ENCODE results near the gene GRK3.
"Not testable (repeated sequence)": the region's sequence is repeated elsewhere in the genome, so short reads cannot be mapped to it uniquely, and the experiment has no call there.

Gene GRK3

GRCh38 chr22:25574736-25575135, 10.3 kb downstream of the GRK3 start:
- DNase-seq, result no peak

DNA sequence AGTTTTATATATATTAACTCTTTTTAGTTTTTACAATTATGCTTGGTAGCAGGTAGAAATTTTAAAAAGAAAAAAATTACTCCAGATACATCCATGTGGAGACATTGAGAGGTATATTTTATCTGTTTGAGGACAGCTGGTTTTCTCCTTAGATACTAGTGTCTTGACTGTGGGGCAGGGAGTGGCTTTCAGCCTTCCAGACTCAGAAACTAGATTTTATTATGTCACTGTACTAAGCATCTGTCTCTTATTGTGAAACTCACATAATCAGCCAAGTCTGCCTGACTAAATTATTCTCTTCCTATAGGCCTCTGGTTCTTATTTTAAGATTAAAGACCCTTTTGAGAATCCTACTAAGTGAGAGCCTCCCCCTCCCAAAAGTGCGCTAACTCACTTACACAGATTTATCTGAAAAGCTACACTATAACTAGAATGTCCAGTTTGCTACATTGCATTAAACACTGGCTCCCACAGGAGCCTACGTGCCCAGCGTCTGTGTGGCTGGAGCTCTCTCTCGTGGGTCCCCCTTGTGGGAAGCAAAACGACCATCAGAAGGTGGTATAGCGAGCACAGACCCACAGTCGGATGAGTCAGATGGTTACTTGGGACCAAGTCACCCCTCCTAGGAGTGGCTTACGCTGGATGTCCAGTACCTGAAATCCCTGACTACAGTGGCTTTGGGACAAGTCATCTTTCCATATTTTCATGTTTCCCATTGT, 11.4 kb downstream of the GRK3 start:
- DNase-seq, result not testable (repeated sequence)

DNA sequence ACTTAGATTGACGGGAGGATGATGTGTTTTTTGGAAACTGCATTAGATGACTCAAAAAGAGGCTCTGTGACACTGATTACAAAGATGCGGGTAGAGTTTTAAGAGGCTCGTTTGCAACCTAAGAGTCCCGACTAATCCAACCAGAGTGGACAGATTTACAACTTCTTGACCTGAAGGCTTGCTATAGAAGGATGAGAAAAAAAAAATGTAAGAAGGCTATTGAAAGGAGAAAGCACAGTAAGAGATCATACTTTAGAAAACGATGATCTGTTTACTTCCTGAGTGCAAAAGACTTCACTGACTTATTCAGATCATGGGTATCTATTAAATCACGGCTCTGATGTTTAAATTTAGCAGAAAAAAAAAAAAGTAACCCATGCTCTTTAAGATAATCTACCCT, 17.0 kb downstream of the GRK3 start:
- DNase-seq, result not testable (repeated sequence)

DNA sequence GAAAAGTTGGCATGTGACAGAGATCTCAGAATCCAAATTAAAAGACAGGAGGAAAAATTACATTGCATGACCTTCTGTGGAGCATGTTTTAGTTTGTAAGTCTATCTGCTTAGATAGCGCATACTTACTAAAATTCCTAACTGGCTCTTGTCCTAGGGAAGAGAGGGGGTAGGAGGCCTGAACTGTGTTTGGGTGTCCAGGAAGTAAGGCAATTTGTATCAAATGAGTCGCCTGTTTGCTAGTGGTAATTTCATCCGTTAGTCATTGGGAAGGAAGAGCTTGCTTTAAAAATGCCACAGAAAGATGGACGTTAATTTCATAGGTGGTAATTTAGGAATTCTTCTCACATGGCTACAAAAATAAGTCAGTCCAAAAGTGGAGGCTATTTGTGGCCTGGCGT, 18.5 kb downstream of the GRK3 start:
- no peak for DNase-seq

DNA sequence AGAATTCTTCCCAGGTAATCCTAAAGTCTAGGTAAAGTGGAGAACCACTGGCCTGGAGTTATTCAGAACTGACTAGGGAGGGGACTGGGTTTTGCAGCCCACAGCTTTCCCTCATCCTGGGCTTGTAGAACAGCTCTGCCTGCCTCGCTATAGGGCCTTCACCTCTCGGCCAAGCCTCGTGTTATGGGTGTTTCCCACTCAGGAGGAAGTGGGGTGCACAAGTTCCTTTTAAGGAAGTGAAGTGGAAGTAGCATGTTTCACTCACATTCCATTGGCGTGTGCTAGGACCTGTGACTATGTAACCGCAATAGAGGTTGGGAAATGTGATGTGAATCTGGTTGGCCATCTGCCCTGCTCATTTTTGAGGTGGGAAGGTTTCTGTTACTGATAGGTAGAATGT, 20.5 kb downstream of the GRK3 start:
- not testable (repeated sequence) for DNase-seq

DNA sequence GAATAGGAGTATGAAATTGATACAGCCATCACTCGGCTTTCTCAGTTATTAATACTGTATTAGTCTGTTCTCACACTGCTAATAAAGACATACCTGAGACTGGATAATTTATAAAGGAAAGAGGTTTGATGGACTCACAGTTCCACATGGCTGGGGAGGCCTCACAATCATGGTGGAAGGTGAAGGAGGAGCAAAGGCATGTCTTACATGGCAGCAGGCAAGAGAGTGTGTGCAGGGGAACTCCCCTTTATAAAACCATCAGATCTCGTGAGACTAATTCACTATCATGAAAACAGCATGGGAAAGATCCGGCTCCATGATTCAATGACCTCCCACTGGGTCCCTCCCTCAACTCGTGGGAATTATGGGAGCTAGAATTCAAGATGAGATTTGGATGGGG, 25.2 kb downstream of the GRK3 start:
- DNase-seq, result not testable (repeated sequence)

GRCh38 chr22:25593323-25593722, 28.8 kb downstream of the GRK3 start:
- not testable (repeated sequence) for DNase-seq

GRCh38 chr22:25598609-25599008, 34.1 kb downstream of the GRK3 start:
- DNase-seq, result no peak

- no peak for DNase-seq
Observed at GRCh38 chr22:25602445-25602844, 38.0 kb downstream of the GRK3 start.

GRCh38 chr22:25602916-25603315, 38.4 kb downstream of the GRK3 start:
- no peak for DNase-seq

DNA sequence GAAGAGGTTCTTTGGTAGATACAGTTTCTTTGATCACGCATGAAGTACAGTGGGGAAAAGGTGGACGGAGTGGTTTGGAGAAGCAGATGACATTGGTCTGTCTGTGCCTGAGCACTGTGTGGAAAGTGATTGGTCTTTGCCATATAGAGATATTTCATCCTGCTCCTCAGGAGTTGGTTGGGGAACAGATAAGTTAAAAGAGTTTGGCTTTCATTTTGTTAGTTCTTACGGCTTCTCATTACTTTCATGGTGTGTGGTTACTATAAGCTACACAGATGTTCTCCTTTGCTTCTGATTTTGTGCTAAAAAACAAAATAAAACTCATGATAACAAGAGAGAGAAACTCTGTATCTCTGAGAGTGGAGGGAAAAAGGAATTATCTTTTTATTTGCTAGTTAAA, 40.7 kb downstream of the GRK3 start:
- DNase-seq, result not testable (repeated sequence)

- not testable (repeated sequence) for DNase-seq
Observed at GRCh38 chr22:25605565-25605964, 41.1 kb downstream of the GRK3 start.

DNA sequence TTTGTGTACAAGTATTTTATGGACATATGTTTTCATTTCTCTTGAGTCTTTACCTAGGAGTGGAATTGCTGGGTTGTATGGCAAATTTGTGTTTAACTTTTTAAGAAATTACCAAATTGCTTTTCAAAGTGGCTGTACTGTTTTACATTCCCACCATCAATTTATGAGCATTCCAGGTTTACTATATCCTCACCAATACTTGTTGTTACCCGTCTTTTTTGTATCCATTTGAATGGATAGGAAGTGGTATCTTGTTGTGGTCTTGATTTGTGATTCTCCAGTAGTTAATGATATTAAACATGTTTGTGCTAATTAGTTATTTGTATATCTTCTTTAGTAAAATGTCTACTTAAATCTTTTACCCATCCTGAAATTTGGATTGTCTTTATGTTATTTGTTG, 46.8 kb downstream of the GRK3 start:
- not testable (repeated sequence) for DNase-seq

DNA sequence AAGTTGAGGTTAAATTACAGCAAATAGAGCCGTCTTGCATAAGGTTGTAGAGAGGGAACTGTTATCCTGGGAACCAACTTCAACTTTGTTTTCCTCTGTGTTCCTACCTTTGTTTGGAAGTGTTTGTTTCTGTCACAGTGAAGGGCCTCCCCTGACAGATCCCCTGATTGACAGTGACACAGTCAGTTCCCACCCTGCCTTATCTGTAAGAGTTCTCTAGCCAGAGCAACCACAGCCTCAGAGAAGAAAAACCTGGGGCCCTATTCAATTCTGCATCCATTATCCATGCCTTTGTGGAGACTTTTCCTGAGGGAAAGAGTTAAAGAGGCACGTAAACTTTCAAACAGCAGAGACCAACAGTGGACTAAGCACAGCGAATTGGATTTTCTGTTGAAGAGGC, 48.7 kb downstream of the GRK3 start:
- DNase-seq, result not testable (repeated sequence)

GRCh38 chr22:25613558-25613957, 49.1 kb downstream of the GRK3 start:
- not testable (repeated sequence) for DNase-seq

DNA sequence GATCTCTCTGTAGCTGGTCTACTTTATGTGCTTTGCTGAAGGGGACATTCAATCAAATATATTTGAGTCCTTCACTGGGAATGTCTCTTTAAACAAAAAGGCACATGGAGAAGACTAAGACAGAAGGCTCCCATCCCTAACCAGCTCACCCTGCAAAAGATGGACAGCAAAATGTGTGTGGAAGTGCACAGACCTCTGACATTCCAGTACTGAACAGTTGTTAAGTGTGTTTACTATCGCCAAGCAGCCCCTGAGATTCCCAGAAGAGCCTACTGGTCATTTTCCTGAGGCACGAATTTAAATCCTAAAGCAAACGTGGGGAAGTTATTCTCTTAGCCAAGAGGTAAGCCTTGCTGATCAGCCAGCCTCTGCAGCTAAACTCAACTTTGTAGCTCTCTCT, 50.3 kb downstream of the GRK3 start:
- DNase-seq, result not testable (repeated sequence)

GRCh38 chr22:25621986-25622385, 57.5 kb downstream of the GRK3 start:
- no peak for DNase-seq

DNA sequence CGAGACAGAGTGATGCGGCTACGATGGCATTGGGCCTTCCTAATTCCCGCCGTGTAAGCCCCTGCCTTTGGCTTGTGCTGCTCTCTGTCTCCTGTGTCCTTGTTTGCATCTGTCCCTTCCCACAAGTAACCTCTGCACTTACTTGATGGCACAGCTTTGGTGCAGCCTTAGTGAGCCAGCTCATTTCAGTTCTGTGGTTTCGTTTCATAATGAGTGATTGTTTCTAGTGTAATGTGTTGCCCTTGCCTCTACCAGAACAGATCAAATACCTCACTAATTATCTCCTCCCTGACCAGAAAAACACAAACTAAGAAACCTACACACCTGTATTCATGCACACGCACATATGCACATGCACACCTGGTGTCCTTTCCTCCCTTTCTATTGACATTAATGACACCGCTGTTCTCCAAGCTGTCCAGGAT, 58.8 kb downstream of the GRK3 start:
- DNase-seq, result no peak

DNA sequence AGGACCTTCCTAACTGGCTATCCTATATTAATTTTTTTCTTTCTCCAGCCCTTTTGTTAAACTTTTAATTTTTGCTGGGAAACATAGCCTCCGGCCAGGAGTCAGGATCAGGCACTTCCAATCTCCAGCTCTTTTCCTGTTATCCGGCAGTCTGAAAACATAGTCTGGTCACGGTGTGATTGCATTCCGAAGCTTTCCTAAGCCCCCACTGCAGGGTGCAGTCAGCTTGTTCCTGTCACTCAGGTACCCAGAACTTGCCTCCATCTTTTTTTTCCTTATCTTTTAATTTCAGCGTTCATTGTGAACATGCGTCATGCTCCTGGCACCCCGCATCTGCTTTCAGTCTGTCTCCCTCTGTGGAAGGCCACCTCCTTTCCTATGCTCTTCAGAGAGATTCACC, 59.4 kb downstream of the GRK3 start:
- no peak for DNase-seq

DNA sequence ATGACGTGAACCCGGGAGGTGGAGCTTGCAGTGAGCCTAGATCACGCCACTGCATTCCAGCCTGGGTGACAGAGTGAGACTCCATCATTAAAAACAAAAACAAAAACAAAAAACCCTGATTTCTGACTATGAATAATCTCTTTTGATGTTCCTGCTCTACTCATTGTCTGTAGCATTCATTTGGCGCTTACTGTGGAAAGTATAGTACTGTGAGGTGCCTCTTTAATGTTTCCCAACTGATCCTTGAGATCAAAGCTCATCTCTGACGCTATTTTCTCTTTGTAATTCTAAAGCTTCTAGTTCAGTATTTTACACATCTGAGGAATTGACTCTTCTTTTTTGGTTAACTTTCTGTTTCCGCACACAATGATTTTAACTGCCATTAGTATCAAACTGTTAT, 60.0 kb downstream of the GRK3 start:
- DNase-seq, result no peak

DNA sequence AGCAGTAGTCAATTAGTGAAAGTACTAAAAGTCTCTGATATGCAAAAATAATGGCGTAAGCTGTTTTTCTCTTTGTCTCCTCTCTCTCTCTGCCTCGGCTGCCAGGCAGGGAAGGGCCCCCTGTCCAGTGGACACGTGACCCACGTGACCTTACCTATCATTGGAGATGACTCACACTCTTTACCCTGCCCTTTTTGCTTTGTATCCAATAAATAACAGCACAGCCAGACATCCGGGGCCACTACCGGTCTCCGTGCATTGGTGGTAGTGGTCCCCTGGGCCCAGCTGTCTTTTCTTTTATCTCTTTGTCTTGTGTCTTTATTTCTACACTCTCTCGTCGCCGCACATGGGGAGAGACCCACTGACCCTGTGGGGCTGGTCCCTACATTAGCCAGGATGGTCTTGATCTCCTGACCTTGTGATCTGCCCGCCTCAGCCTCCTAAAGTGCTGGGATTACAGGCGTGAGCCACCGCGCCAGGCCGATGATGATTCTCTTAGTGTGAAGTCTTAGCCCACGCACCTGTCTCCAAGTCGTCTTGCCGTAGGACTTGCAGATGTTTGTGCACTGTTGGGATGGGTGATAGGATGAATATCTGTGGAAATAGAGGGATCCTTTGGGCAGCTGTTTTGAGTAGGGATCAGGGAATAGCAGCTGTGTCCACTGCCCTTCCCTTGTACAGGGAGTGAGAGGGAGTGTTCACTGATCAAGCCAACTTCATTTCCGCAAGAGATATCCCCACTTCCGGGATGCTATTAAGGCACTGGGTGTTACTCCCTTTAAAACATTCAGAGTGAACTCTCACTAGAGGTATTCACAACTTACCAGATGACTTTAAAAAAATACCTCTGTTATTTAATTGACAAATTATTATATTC, 61.5 kb downstream of the GRK3 start:
- not testable (repeated sequence) for DNase-seq

DNA sequence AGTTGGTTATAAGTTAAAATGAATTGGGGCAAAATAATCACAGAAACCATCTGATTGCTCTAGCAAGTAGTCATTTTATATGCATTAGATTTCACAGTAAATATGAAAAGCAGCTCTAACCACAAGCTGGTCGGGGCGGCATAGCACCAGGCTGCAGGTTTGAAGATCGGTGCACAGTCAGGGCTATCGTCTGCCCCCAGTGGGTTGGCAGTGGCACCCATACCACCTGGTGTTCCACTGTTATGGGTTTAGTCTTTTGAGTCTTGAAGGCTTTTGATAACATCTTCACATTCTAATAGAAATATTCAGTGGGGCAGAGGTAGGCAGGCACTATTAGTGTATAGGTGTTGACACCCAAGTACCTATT, 62.1 kb downstream of the GRK3 start:
- DNase-seq, result no peak

GRCh38 chr22:25627271-25627852, 62.9 kb downstream of the GRK3 start:
- no peak for DNase-seq

DNA sequence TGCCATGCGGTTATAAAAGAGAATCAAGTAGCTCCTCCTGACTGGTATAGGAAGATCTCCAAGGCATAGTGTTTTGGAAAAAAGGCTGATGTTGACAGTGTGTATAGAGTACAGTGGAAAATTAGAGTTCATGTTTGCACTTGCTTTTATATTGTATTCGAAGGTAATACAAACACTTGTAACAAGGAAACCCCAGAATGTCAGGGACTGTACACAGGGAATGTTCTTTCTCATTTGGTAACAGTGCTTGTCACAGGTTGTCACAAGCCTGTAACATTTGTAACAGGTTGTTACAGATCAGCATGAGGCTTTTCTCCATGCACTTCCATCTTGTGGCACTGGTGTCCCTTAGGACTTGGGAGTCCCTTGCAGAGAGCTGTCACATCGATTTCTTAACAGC, 64.0 kb downstream of the GRK3 start:
- DNase-seq, result no peak

Measured in stimulated activated CD4-positive, alpha-beta T cell treated with anti-CD3 and anti-CD28 coated beads, Interleukin-4, amount 100 ng/mL, for 1 hour (primary cell).